ENCODE results near the gene ABLIM2. TPM values are rescaled to one million over a fixed set of nuclear protein-coding genes. Genes with fewer than 3 reads are reported as not detected.

Gene ABLIM2
- total RNA-seq, 4 donors from 2014 or later: 5.9 to 20.0 (median 8.6) TPM

DNA sequence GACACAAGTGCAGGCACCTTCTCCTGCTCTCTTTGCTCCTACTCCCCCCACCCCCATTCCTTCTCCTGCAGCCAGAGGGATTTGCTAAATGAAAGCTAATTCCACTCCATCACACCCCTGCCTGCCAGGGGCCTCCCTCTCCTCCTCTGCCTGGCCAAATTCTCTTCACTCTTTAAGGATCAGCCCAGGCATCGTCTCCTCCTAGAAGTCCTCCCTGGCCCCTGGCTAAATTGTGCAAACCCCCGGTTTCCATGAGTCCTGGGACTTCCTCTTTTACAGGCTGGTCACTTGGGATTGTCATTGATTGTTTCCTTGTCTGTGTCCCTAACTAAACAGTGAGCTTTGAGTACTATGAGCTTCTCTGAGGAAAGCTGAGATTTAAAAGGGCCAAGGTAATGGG lies 8.7 kb upstream of the ABLIM2 start:
- TF ChIP-seq, protein P1, sequence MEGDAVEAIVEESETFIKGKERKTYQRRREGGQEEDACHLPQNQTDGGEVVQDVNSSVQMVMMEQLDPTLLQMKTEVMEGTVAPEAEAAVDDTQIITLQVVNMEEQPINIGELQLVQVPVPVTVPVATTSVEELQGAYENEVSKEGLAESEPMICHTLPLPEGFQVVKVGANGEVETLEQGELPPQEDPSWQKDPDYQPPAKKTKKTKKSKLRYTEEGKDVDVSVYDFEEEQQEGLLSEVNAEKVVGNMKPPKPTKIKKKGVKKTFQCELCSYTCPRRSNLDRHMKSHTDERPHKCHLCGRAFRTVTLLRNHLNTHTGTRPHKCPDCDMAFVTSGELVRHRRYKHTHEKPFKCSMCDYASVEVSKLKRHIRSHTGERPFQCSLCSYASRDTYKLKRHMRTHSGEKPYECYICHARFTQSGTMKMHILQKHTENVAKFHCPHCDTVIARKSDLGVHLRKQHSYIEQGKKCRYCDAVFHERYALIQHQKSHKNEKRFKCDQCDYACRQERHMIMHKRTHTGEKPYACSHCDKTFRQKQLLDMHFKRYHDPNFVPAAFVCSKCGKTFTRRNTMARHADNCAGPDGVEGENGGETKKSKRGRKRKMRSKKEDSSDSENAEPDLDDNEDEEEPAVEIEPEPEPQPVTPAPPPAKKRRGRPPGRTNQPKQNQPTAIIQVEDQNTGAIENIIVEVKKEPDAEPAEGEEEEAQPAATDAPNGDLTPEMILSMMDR (IDR thresholded peaks at IDR 0.05; ENCODE audit: low read depth): no peak

DNA sequence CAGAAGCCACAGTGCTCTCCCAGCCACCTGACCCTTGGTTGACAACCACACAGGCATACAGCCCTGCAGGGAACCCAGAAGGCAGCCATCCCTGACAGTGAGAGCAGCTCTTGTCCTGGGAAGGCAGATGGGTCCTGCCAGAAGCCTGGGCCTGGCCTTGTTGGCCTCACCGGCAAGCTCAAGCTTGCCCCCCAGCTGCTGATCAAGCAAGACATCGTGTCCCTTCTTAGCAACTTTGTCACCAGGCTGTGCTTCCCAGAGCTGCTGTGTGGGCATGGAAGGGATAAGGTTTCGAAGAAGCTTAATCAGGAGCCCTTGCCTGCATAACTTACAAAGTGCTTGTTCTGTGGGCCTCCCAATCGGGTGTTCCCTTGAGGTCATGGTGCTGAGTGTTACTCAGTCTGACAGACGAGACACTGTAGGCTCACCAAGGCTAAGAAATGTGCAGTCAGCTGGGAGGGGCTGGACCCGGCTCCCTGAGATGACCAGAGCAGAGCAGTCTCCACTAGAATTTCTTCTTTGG lies 6.8 kb upstream of the ABLIM2 start:
- TF ChIP-seq, protein P1 (IDR thresholded peaks at IDR 0.05; ENCODE audit: low read depth): no peak

DNA sequence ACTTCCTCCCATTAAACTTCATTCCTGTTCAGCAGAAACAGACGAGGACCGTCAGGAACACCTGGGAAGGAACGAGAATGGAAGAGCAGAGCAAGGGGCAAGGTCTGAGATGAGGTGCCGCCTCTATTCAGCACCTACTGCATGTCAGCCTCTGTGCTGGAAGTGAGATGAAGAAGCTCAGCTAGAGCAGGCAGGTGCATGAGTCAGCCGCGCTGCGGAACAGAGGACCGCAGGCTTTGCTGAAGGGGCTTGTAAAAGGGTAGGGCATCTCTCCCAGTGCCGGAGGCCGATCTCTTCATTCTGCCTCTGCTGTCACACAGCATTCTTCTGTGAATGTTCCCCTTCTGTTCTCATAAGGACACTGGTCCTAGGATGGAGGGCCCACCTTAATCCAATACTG lies 6.1 kb upstream of the ABLIM2 start:
- TF ChIP-seq, protein P1 (IDR thresholded peaks at IDR 0.05; ENCODE audit: low read depth): no peak

DNA sequence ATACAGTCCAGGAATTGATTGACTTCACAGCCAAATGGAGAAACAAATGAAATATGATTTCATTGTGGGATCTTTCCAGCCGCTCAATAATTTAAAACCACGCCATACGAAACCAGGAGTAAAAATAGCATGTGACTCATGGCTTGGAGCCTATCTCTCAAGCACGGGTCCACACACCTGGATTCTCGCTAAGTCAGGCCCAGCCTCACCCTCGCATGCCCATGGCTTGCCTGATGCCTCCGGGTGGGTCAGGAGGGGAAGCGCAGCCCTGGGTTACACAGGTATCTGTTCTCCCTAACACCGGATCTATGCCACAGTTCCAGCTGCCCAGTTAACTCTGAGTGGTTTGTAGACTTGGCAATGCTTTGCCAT lies 5.6 kb upstream of the ABLIM2 start:
- TF ChIP-seq, protein P1 (IDR thresholded peaks at IDR 0.05; ENCODE audit: low read depth): no peak

DNA sequence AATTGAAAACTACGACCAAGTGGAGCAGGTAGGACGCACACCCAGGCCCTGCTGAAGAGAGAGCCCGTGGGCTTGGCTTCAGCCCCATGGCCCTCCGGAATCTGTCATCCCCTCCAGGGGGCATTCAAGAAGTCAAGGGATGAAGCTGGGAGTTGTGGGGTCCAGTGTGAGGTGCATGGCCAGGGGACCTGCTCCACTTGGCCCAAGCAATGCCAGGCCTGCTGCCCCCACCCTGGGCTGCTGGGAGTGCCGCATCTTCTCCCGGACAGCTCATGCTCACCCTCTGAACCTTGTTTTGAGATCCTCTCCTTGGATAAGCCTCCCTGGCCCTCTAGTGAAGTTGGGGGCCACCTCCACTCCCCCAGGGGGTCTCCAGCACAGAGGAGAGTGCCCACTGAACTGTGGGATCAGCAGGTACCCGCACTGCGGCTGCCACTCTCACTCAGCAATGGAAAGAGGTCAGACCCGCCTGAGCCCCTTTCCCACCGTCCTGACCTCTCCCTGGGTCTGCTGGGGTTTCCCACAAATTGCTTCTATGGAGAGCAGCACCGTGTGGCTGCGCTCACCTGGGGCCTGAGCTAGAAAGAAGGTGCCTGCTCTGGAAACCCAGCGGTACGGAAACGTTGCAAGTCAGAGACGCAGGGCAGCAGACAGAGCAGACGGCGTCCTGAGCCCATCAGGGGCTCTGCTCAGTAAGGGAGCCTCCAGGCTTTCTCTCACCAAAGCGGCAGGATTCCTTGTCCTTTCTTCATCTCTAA lies 5.0 kb upstream of the ABLIM2 start:
- TF ChIP-seq, protein P1 (IDR thresholded peaks at IDR 0.05; ENCODE audit: low read depth): no peak

DNA sequence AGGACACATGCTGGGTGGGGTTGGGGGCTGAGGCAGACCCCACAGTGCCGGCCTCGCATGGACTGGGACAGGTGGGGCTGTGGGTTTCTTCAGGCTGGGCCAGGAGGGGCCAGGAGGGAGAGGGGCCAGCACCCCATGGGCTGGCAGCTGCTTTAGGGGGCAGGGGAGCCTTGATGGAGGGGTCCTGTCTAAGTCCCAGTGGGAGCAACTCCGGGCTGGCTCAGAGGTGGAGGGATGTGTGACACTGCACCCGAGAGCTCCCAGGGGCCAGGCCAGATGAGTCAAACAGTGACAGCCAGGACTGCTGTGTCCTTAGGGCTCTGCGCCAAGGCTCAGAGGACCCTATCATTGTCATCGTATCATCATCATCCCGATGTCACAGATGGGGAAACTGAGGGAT lies 4.4 kb upstream of the ABLIM2 start:
- TF ChIP-seq, protein P1 (IDR thresholded peaks at IDR 0.05; ENCODE audit: low read depth): no peak

DNA sequence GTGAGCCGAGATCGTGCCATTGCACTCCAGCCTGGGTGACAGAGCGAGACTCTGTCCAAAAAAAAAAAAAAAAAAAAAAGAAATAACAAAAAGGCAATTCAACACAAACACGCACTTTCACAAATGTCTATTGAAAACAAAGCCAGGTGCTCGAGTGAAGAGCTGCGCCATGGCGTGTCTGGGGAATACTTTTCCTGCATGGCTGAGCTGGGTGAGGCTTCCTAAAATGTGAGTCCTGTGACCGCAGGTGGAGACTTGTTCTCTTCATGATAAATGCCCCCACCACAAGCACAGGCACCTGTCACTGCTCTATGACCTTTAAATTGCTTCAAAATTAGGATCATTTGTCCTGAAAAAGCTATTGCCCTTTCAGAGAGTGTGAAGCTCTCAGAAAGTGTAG lies 4.0 kb upstream of the ABLIM2 start:
- TF ChIP-seq, protein P1 (IDR thresholded peaks at IDR 0.05; ENCODE audit: low read depth): no peak
